Astrocyte of the cerebellum (primary cell): ENCODE results near the gene SNRPA1.
"Not testable (repeated sequence)": the region's sequence is repeated elsewhere in the genome, so short reads cannot be mapped to it uniquely, and the experiment has no call there.

Source experiments
- DNase-seq: peaks from one replicate; pipeline ENCODE4 v3.0.0-alpha.2; 2011; ENCODE audit warnings: low read depth
- H3K4me3 ChIP-seq: 2 replicates; pipeline ENCODE4 v1.5.1; 2011; ENCODE audit warnings: mild to moderate bottlenecking, low read depth, low read length, moderate library complexity
- in situ Hi-C: cut with HindIII; loops from 2 replicates; pipeline ENCODE4 v1.10.0; 2017; ENCODE audit warnings: low sequenced_read_pairs
- TF ChIP-seq, protein P1 (sequence below): IDR thresholded peaks from 2 replicates; pipeline ENCODE4 v1.5.1; 2012; ENCODE audit warnings: low read length, low read depth, moderate library complexity, mild to moderate bottlenecking; ENCODE audit errors: missing control alignments

The SNRPA1 gene

GRCh38 chr15:101294731-101295606 is at the start of gene SNRPA1:
Gene SNRPA1, minus strand, starts transcription at chr15:101295248. Its CDS starts 70 bp downstream, at chr15:101295178.
- TF ChIP-seq, protein P1, sequence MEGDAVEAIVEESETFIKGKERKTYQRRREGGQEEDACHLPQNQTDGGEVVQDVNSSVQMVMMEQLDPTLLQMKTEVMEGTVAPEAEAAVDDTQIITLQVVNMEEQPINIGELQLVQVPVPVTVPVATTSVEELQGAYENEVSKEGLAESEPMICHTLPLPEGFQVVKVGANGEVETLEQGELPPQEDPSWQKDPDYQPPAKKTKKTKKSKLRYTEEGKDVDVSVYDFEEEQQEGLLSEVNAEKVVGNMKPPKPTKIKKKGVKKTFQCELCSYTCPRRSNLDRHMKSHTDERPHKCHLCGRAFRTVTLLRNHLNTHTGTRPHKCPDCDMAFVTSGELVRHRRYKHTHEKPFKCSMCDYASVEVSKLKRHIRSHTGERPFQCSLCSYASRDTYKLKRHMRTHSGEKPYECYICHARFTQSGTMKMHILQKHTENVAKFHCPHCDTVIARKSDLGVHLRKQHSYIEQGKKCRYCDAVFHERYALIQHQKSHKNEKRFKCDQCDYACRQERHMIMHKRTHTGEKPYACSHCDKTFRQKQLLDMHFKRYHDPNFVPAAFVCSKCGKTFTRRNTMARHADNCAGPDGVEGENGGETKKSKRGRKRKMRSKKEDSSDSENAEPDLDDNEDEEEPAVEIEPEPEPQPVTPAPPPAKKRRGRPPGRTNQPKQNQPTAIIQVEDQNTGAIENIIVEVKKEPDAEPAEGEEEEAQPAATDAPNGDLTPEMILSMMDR, result no peak
- peak; percentile 85 for DNase-seq
- peak within 1 kb of the TSS; percentile 99 for H3K4me3 ChIP-seq
- in situ Hi-C loops, result loop anchor here (5.0 to 10.0 kb wide), 3 partner anchors 330 to 430 kb away; partner anchors contain the start of genes TARS3 and TM2D3

DNA sequence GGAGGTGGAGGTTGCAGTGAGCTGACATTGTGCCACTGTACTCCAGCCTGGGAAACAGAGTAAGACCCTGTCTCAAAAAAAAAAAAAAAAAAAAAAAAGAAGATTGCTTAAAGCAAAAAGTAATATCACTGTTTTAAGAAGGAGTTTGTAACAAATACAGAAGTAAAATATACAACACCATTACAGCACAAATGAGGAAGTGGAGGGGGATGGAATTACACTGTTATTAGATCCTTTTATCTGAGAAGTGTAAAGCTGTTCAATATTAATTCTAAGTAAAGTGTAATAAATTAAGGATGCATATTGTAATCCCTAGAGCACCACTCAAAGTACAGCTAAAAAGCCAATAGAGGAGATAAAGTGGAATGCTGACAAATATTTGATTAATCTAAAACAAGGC is 47.0 kb upstream of the SNRPA1 start:
- TF ChIP-seq, protein P1, result no peak
- no peak overlapping the region for H3K4me3 ChIP-seq
- in situ Hi-C loops, result no loop called here
- DNase-seq, result no peak

DNA sequence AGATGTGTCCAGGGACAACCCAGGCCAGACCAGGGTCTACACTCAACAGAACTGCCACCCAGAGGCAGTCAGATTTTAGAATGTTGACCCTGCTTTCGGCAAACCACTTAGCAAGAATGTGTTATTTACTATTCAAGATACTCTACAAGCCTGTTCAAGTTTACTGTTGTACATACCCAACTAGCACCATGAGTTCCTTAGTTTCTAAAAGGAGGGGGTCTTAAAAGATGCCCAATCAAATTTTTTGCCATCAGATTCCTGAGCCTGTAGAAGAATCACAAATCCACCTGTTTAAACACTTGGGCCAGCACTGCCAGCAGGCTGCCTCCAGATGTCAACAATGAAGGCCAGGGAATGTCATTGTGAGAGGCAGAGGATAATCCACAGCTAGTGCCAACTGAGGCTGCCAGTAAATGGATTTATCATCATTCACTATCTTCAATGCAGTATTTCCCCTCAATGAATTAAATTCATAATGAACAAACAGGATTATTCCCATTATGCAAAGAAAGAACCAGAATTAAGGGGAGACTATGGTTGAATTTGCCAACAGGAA is 43.5 kb upstream of the SNRPA1 start:
- TF ChIP-seq, protein P1, result no peak
- in situ Hi-C loops, result no loop called here
- no peak overlapping the region for H3K4me3 ChIP-seq
- no peak for DNase-seq

DNA sequence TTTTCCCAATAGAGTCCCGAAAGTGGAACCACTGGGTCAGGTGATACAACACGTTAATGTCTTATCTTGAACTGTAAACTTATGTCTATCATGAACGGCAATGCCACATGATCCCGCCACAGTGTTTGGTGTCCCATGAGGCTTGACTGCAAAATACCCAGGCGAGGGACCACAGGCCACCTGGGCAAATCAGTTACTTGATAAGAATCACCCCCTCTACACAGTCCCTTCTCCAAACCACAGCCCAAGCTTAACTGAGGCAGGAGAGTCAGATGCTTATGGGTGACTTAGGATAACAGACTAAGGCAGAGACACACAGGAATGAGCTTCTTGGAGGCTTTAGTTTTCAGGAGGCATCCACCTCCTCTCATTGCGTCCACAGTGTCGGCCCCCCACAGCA is 42.9 kb upstream of the SNRPA1 start:
- no peak for DNase-seq
- in situ Hi-C loops, result no loop called here
- no peak overlapping the region for H3K4me3 ChIP-seq
- TF ChIP-seq, protein P1, result no peak

DNA sequence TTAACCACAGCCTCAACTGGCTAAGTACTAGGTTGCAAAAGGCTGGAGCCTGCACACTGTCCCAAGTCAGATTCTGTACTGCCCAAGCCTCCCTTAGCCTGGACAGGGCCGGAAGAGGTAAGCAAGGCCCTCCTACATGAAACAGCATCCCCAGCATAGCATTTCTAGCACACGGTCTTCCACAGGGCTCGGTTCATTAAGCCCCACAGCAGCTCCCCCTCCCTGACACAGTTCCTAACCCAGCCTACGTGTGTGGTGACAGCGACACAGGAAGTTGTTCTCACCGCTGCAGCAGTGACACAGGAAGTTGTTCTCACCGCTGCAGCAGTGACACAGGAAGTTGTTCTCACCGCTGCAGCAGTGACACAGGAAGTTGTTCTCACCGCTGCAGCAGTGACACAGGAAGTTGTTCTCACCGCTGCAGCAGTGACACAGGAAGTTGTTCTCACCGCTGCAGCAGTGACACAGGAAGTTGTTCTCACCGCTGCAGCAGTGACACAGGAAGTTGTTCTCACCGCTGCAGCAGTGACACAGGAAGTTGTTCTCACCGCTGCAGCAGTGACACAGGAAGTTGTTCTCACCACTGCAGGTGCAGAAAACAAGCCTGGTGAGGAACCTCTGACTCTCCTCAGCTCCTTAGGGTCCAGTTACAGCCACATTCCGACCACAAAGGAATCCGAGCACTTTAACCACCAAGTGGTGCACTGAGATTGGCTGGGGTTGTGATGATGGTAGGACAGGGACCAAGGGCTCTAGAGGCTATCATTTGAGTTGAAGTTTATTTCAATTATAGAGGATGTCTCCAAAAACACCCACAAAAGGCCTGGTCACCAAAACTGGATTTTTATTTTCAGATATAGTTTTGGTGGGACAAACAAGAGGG is 39.1 kb upstream of the SNRPA1 start:
- H3K4me3 ChIP-seq, in situ Hi-C loops, DNase-seq: not testable (repeated sequence)

DNA sequence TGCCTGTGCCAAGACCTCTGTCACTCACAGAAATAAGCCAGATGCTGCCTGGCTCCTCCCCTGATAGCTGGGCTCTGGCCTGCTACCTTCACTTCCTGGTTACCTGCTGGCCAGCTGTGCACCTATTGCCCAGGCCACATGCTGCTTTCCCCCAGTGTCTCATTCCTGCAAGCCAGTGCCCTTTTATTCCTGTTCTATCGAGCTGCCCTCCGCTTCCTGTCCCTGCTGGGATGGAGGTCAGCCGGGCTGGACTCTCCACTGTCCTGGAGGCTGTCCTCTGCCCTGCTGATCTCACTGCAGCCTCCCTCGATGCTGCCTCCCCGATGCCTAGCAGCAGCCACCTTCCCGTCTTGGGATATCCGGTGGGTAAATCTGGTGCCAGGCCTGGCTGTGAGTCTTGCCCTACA is 37.0 kb upstream of the SNRPA1 start:
- DNase-seq, result no peak
- TF ChIP-seq, protein P1, result no peak
- in situ Hi-C loops, result no loop called here
- no peak overlapping the region for H3K4me3 ChIP-seq
